ENCODE measurements around the gene ANKRD28. TPM values are rescaled to one million over a fixed set of nuclear protein-coding genes. Genes with fewer than 3 reads are reported as not detected.

ANKRD28 gene
- total and polyA plus RNA-seq, 3 experiments from 2014 or later: 11.2 to 41.5 (median 40.2) TPM

GRCh38 chr3:15654127-15654526, 143.7 kb downstream of the ANKRD28 start:
- ChIA-PET CTCF (interaction anchor here (0.7 kb wide), 1 partner anchor 145 kb away, joined by 3 read pairs; no protein-coding TSS in a partner anchor), POLR2A (no interaction called here)
- H3K9me3 Mint-ChIP-seq: peaks cover 12 to 37% (median 22%) of the 10 kb centered on the region in 5 donors
- no peak overlapping the region for H3K27ac Mint-ChIP-seq
- peaks cover 4% of the 10 kb centered on the region for H3K4me1 ChIP-seq (ENCODE audit: insufficient read depth, low read length)
- H3K36me3 Mint-ChIP-seq: peaks cover 0 to 39% (median 3%) of the 10 kb centered on the region in 3 donors
- H3K27ac ChIP-seq (ENCODE audit: low read depth, low read length): no peak overlapping the region
- no peak for DNase-seq
- H3K27me3 Mint-ChIP-seq: peaks cover 10 to 18% of the 10 kb centered on the region in 2 donors
- H3K27me3 ChIP-seq (ENCODE audit: insufficient read depth, low read length, poor library complexity, severe bottlenecking): no peaks in the 10 kb centered on the region
- no peak overlapping the region for H3K4me3 Mint-ChIP-seq
- peaks cover 9 to 18% (median 13%) of the 10 kb centered on the region in 3 donors for H3K4me1 Mint-ChIP-seq
- no peak overlapping the region for H3K4me3 ChIP-seq (ENCODE audit: low read length)
- H3K9me3 ChIP-seq (ENCODE audit: low read length): peaks cover 9% of the 10 kb centered on the region
- H3K36me3 ChIP-seq (ENCODE audit: insufficient read depth, low read length): no peaks in the 10 kb centered on the region

- no peaks in the 10 kb centered on the region for H3K36me3 ChIP-seq (ENCODE audit: insufficient read depth, low read length)
- no peak overlapping the region for H3K27ac ChIP-seq (ENCODE audit: low read depth, low read length)
- H3K27me3 ChIP-seq (ENCODE audit: insufficient read depth, low read length, poor library complexity, severe bottlenecking): no peaks in the 10 kb centered on the region
- DNase-seq: no peak
- no peak overlapping the region for H3K4me3 ChIP-seq (ENCODE audit: low read length)
- H3K9me3 ChIP-seq (ENCODE audit: low read length): peaks cover 9% of the 10 kb centered on the region
- peaks cover 12% of the 10 kb centered on the region for H3K4me1 ChIP-seq (ENCODE audit: insufficient read depth, low read length)
- CTCF ChIA-PET: no interaction called here
- POLR2A ChIA-PET: no interaction called here
- Mint-ChIP-seq H3K4me1 (peaks cover 15 to 22% (median 20%) of the 10 kb centered on the region in 3 donors), H3K27ac (no peak overlapping the region), H3K36me3 (peaks cover 0 to 31% (median 3%) of the 10 kb centered on the region in 3 donors), H3K4me3 (no peak overlapping the region), H3K27me3 (peaks cover 13 to 18% of the 10 kb centered on the region in 2 donors), H3K9me3 (peaks cover 12 to 29% (median 20%) of the 10 kb centered on the region in 5 donors)
Observed at GRCh38 chr3:15653321-15653720, 144.5 kb downstream of the ANKRD28 start.

GRCh38 chr3:15651396-15651795, 146.4 kb downstream of the ANKRD28 start:
- Histone ChIP-seq H3K27me3 (ENCODE audit: insufficient read depth, low read length, poor library complexity, severe bottlenecking) (no peaks in the 10 kb centered on the region), H3K36me3 (ENCODE audit: insufficient read depth, low read length) (no peaks in the 10 kb centered on the region), H3K4me1 (ENCODE audit: insufficient read depth, low read length) (peaks cover 30% of the 10 kb centered on the region), H3K27ac (ENCODE audit: low read depth, low read length) (no peak overlapping the region), H3K9me3 (ENCODE audit: low read length) (peaks cover 3% of the 10 kb centered on the region), H3K4me3 (ENCODE audit: low read length) (no peak overlapping the region)
- H3K9me3 Mint-ChIP-seq: peaks cover 4 to 19% (median 13%) of the 10 kb centered on the region in 5 donors
- H3K4me3 Mint-ChIP-seq: no peak overlapping the region
- ChIA-PET POLR2A (no interaction called here), CTCF (interaction anchor here (0.5 kb wide), 1 partner anchor 249 kb away, joined by 3 read pairs; no protein-coding TSS in a partner anchor)
- no peak for DNase-seq
- H3K36me3 Mint-ChIP-seq: peaks cover 0 to 24% (median 3%) of the 10 kb centered on the region in 3 donors
- H3K4me1 Mint-ChIP-seq: peaks cover 34 to 42% (median 39%) of the 10 kb centered on the region in 3 donors
- peaks cover 13 to 18% of the 10 kb centered on the region in 2 donors for H3K27me3 Mint-ChIP-seq
- peak overlapping the region in 1 of 8 donors; percentile 64 for H3K27ac Mint-ChIP-seq

- H3K36me3 ChIP-seq (ENCODE audit: insufficient read depth, low read length): no peaks in the 10 kb centered on the region
- ChIA-PET CTCF (no interaction called here), POLR2A (interaction anchor here (0.6 kb wide), 1 partner anchor 660 kb away, joined by 4 read pairs; no protein-coding TSS in a partner anchor)
- Mint-ChIP-seq H3K9me3 (peaks cover 0 to 4% (median 1%) of the 10 kb centered on the region in 5 donors), H3K27me3 (peaks cover 13 to 18% of the 10 kb centered on the region in 2 donors), H3K4me3 (peak overlapping the region in 1 of 7 donors; percentile 51), H3K36me3 (peaks cover 0 to 12% (median 4%) of the 10 kb centered on the region in 3 donors), H3K4me1 (peaks cover 45 to 57% (median 53%) of the 10 kb centered on the region in 3 donors), H3K27ac (peak overlapping the region in 1 of 8 donors; percentile 52)
- DNase-seq: no peak
- peaks cover 42% of the 10 kb centered on the region for H3K4me1 ChIP-seq (ENCODE audit: insufficient read depth, low read length)
- H3K27me3 ChIP-seq (ENCODE audit: insufficient read depth, low read length, poor library complexity, severe bottlenecking): no peaks in the 10 kb centered on the region
- H3K27ac ChIP-seq (ENCODE audit: low read depth, low read length): no peak overlapping the region
- H3K4me3 ChIP-seq (ENCODE audit: low read length): no peak overlapping the region
- H3K9me3 ChIP-seq (ENCODE audit: low read length): no peaks in the 10 kb centered on the region
Observed at GRCh38 chr3:15649858-15650257, 147.9 kb downstream of the ANKRD28 start.

DNA sequence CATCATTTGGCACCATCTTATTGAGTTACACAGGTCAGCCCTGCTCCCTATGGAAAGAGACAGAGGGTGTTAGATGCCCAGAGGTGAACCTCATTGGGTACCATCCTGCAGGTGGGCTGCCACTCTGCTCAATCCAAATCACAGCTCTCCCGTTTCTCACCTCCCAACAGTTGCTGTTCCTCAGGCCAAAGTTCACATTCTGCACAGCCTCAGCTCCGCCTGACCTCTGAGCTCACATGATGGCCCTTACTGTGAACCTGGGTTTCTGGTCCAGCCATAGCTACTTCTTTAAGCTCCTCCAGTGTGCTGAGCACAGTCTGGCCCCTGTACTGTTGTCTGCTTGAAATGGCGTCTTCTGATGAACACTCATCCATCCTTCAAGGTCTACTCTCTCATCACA, 148.4 kb downstream of the ANKRD28 start:
- Mint-ChIP-seq H3K9me3 (peaks cover 0 to 2% (median 0%) of the 10 kb centered on the region in 5 donors), H3K27ac (peak overlapping the region in 2 of 8 donors; percentile 68 to 83), H3K4me1 (peaks cover 45 to 57% (median 53%) of the 10 kb centered on the region in 3 donors), H3K4me3 (peak overlapping the region in 2 of 7 donors; percentile 33 to 51), H3K27me3 (peaks cover 13 to 18% of the 10 kb centered on the region in 2 donors), H3K36me3 (peaks cover 0 to 10% (median 9%) of the 10 kb centered on the region in 3 donors)
- no peak for DNase-seq
- CTCF ChIA-PET: no interaction called here
- no peak overlapping the region for H3K4me3 ChIP-seq (ENCODE audit: low read length)
- H3K27me3 ChIP-seq (ENCODE audit: insufficient read depth, low read length, poor library complexity, severe bottlenecking): no peaks in the 10 kb centered on the region
- peaks cover 42% of the 10 kb centered on the region for H3K4me1 ChIP-seq (ENCODE audit: insufficient read depth, low read length)
- no peaks in the 10 kb centered on the region for H3K36me3 ChIP-seq (ENCODE audit: insufficient read depth, low read length)
- POLR2A ChIA-PET: interaction anchor here (0.6 kb wide), 1 partner anchor 660 kb away, joined by 4 read pairs; no protein-coding TSS in a partner anchor
- no peak overlapping the region for H3K27ac ChIP-seq (ENCODE audit: low read depth, low read length)
- H3K9me3 ChIP-seq (ENCODE audit: low read length): no peaks in the 10 kb centered on the region

GRCh38 chr3:15647611-15648167, 150.1 kb downstream of the ANKRD28 start:
- Histone ChIP-seq H3K27me3 (ENCODE audit: insufficient read depth, low read length, poor library complexity, severe bottlenecking) (no peaks in the 10 kb centered on the region), H3K36me3 (ENCODE audit: insufficient read depth, low read length) (no peaks in the 10 kb centered on the region), H3K4me3 (ENCODE audit: low read length) (peak overlapping the region; percentile 36), H3K9me3 (ENCODE audit: low read length) (no peaks in the 10 kb centered on the region), H3K4me1 (ENCODE audit: insufficient read depth, low read length) (peaks cover 42% of the 10 kb centered on the region), H3K27ac (ENCODE audit: low read depth, low read length) (no peak overlapping the region)
- ChIA-PET CTCF (interaction anchor here (1.7 kb wide), 1 partner anchor 10 kb away, joined by 3 read pairs; no protein-coding TSS in a partner anchor), POLR2A (interaction anchor here (1.2 kb wide), 1 partner anchor 12 kb away, joined by 3 read pairs; no protein-coding TSS in a partner anchor)
- Mint-ChIP-seq H3K36me3 (peaks cover 2 to 16% (median 8%) of the 10 kb centered on the region in 3 donors), H3K27ac (peak overlapping the region; percentile 5 to 73 (median 48)), H3K4me3 (peak overlapping the region; percentile 29 to 82 (median 74)), H3K9me3 (no peaks in the 10 kb centered on the region), H3K27me3 (peaks cover 12 to 18% of the 10 kb centered on the region in 2 donors), H3K4me1 (peaks cover 45 to 57% (median 53%) of the 10 kb centered on the region in 3 donors)
- peak; percentile 24 to 67 (median 65) for DNase-seq

DNA sequence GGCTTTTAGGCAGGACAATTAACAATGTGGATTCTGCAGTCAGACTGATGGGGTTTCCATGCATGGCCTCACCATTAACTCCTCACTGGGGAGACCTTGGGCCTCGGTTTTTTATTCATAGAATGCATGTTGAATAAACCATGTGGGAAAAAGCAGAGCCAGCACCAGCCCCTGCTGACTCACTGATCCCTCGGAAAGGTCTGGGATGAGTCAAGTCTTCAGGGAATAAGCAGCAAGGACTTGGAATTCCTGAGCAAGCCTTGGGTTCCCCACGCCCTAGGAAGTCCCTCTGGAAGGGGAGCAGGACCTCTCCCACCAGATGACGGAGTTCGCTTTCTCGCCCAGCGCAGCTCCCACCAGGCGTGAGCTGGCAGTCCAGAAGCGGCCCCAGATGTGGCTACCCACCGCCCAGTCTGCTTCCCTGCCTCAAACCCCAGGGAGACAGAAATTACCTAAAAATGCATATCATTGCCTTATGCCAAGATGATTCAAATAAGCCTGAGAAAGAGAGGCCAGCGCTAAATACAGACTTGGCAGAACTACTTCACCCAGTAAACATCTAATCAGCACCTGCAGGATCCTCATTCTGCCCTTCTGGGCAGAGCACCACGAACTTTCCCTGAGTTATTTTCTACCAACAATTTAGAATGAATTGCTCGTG, 150.8 kb downstream of the ANKRD28 start:
- Mint-ChIP-seq H3K4me3 (peak overlapping the region; percentile 29 to 82 (median 74)), H3K9me3 (no peaks in the 10 kb centered on the region), H3K27me3 (peaks cover 11 to 18% of the 10 kb centered on the region in 2 donors), H3K4me1 (peaks cover 45 to 57% (median 55%) of the 10 kb centered on the region in 3 donors), H3K27ac (peak overlapping the region in 5 of 8 donors; percentile 5 to 72 (median 18)), H3K36me3 (peaks cover 5 to 19% (median 8%) of the 10 kb centered on the region in 3 donors)
- Histone ChIP-seq H3K9me3 (ENCODE audit: low read length) (no peaks in the 10 kb centered on the region), H3K36me3 (ENCODE audit: insufficient read depth, low read length) (no peaks in the 10 kb centered on the region), H3K4me3 (ENCODE audit: low read length) (no peak overlapping the region), H3K27me3 (ENCODE audit: insufficient read depth, low read length, poor library complexity, severe bottlenecking) (no peaks in the 10 kb centered on the region), H3K27ac (ENCODE audit: low read depth, low read length) (no peak overlapping the region), H3K4me1 (ENCODE audit: insufficient read depth, low read length) (peaks cover 42% of the 10 kb centered on the region)
- ChIA-PET POLR2A (interaction anchor here (1.2 kb wide), 1 partner anchor 11 kb away, joined by 3 read pairs; no protein-coding TSS in a partner anchor), CTCF (interaction anchor here (1.7 kb wide), 1 partner anchor 11 kb away, joined by 3 read pairs; no protein-coding TSS in a partner anchor)
- no peak for DNase-seq
